CD4-positive, alpha-beta memory T cell (primary cell): Measurements from ENCODE around the gene VILL. TPM values are rescaled to one million over a fixed set of nuclear protein-coding genes. Genes with fewer than 3 reads are reported as not detected.
A peak's percentile ranks its signal among the peaks of the same experiment; 100 is the strongest.

Experiments
- CTCF ChIA-PET: fragments of 350-600 bp; sonication (Branson Sonifier 250); formaldehyde crosslinking; loops from one replicate; lab custom pipeline; 2021; ENCODE audit warnings: inconsistent platforms; ENCODE audit not compliant: partially characterized antibody; lab: Charles Lee
- POLR2A ChIA-PET: fragments of 350-600 bp; sonication (Branson Sonifier 250); formaldehyde crosslinking; loops from one replicate; lab custom pipeline; 2021; ENCODE audit not compliant: partially characterized antibody; lab: Charles Lee
- DNase-seq, 5 donors: peaks; one replicate each; pipeline versions ENCODE4 v3.0.0 to v3.0.0-alpha.2; 2020 to 2022; ENCODE audit warnings: mixed read lengths in 1 of 5
- H3K27ac ChIP-seq: one replicate; pipeline ENCODE4 v1.7.0; 2013; ENCODE audit warnings: low read depth, low read length
- H3K27me3 ChIP-seq: 2 replicates; pipeline ENCODE4 v1.7.0; 2013; ENCODE audit warnings: mild to moderate bottlenecking, low read length, moderate library complexity; ENCODE audit not compliant: insufficient read depth
- H3K36me3 ChIP-seq: 2 replicates; pipeline ENCODE4 v1.7.0; 2013; ENCODE audit warnings: mild to moderate bottlenecking, low read length, moderate library complexity; ENCODE audit not compliant: insufficient read depth
- H3K4me1 ChIP-seq: 2 replicates; pipeline ENCODE4 v1.7.0; 2013; ENCODE audit warnings: mild to moderate bottlenecking, low read length, moderate library complexity; ENCODE audit not compliant: insufficient read depth
- H3K4me3 ChIP-seq, 2 donors: one replicate each; pipeline ENCODE4 v1.7.0; 2013; ENCODE audit warnings: low read length in 2 of 2, mild to moderate bottlenecking in 1 of 2
- H3K9me3 ChIP-seq, 2 donors: one replicate each; pipeline ENCODE4 v1.7.0; 2013; ENCODE audit warnings: low read length in 2 of 2, control low read depth in 1 of 2; ENCODE audit not compliant: control insufficient read depth in 1 of 2
- H3K27ac Mint-ChIP-seq, 7 donors: one replicate each; pipeline ENCODE4 v1.8.0; 2020 to 2021; ENCODE audit warnings: mixed read lengths in 7 of 7, mild to moderate bottlenecking in 6 of 7, inconsistent platforms in 3 of 7, moderate library complexity in 3 of 7
- H3K27me3 Mint-ChIP-seq, 2 donors: one replicate each; pipeline ENCODE4 v1.8.0; 2020 to 2021; ENCODE audit warnings: mixed read lengths in 2 of 2
- H3K36me3 Mint-ChIP-seq, 2 donors: one replicate each; pipeline ENCODE4 v1.8.0; 2020 to 2021; ENCODE audit warnings: mixed read lengths in 2 of 2, inconsistent platforms in 1 of 2, mild to moderate bottlenecking in 1 of 2
- H3K4me1 Mint-ChIP-seq, 4 donors: one replicate each; pipeline ENCODE4 v1.8.0; 2020 to 2021; ENCODE audit warnings: mixed read lengths in 4 of 4, mild to moderate bottlenecking in 1 of 4
- H3K4me3 Mint-ChIP-seq, 8 donors: one replicate each; pipeline ENCODE4 v1.8.0; 2020 to 2021; ENCODE audit warnings: mixed read lengths in 8 of 8, mild to moderate bottlenecking in 7 of 8, moderate library complexity in 6 of 8, inconsistent platforms in 3 of 8
- H3K9me3 Mint-ChIP-seq, 8 donors: one replicate each; pipeline ENCODE4 v1.8.0; 2020 to 2021; ENCODE audit warnings: mixed read lengths in 8 of 8, mild to moderate bottlenecking in 5 of 8, inconsistent platforms in 3 of 8, moderate library complexity in 1 of 8
- intact Hi-C: fragments of 100-400 bp; cut with micrococcal nuclease; formaldehyde crosslinking; loops from one replicate; pipeline ENCODE4 v1.15.1; 2023
- polyA plus RNA-seq, 2 donors: library from polyadenylated mRNA; unstranded; fragments of 300-500 nt; fragmentation: Illumina TruSeq; gene quantifications; one replicate each; pipeline ENCODE4 v1.2.3, GENCODE V29; 2021
- total RNA-seq, 2 experiments: library from RNA; stranded (reverse); gene quantifications; one replicate each; pipeline ENCODE4 v1.2.3, GENCODE V29; 2021

Gene VILL
- total and polyA plus RNA-seq, 4 experiments from 2014 or later: 13.4 to 43.4 (median 29.8) TPM

DNA sequence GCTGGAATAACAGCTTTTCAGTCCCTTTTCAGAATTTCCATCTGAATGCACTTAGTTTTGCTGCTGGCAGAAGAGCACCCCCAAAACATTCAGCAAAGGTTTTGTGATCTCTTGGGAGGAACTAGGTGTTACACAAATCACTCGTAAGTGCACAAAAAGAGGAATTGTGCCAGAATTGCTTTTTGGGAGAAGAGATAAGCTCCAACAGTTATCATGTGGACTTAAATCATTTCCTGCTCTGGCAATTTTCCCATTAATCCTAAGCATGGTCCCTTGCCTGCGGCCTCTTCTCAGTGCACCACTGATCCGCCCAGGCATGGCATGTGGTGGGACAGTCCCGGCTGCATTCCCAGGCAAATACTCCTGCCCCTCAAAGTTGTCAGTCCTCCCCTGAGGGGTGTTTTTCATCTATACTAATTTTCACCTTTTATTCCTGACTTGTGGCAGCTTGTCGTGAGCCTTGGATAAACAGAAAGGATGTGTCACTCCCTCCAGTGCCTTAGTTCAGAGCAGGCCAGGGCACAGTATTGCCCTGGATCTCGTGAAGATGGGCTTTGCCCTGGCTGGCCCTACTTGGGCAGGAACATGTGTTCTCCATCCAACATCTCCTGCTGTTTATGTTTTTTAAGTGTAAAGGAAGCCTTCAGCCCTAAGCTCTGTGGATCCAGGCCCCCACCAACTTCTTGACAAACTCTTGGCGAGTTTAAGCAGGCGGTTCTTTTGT, 44.6 kb upstream of the VILL start:
- Mint-ChIP-seq H3K4me3 (no peak overlapping the region), H3K27me3 (no peaks in the 10 kb centered on the region), H3K9me3 (no peaks in the 10 kb centered on the region), H3K27ac (peak overlapping the region in 1 of 7 donors; percentile 30), H3K4me1 (no peaks in the 10 kb centered on the region), H3K36me3 (no peaks in the 10 kb centered on the region)
- Histone ChIP-seq H3K4me3 (no peak overlapping the region), H3K4me1 (no peaks in the 10 kb centered on the region), H3K9me3 (no peaks in the 10 kb centered on the region), H3K27ac (no peak overlapping the region), H3K36me3 (no peaks in the 10 kb centered on the region), H3K27me3 (no peaks in the 10 kb centered on the region)
- CTCF ChIA-PET: interaction anchor here (1.4 kb wide), 1 partner anchor 28 kb away, joined by 5 read pairs; no protein-coding TSS in a partner anchor
- intact Hi-C loops: no loop called here
- POLR2A ChIA-PET: no interaction called here
- no peak for DNase-seq

DNA sequence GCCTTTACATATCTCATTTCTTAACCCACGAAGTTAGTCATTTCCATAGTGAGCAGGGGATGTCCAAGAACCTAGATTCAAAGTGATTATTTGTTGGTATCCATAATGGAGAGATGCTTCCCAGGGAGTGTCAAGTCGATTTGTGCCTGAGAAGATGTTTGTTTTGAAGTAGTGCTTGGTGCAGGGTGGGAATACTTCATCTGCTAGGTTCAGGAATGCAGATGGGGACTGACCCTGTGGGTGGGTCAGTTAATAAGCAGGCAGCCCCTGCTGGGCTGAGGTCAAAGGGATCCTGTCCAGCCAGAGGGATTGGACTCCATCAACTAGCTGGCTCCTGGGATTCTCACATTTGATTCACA, 44.1 kb upstream of the VILL start:
- Mint-ChIP-seq H3K4me1 (no peaks in the 10 kb centered on the region), H3K27me3 (no peaks in the 10 kb centered on the region), H3K9me3 (no peaks in the 10 kb centered on the region), H3K27ac (peak overlapping the region in 1 of 7 donors; percentile 30), H3K36me3 (no peaks in the 10 kb centered on the region), H3K4me3 (no peak overlapping the region)
- H3K9me3 ChIP-seq: no peaks in the 10 kb centered on the region
- CTCF ChIA-PET: interaction anchor here (1.4 kb wide), 1 partner anchor 28 kb away, joined by 5 read pairs; no protein-coding TSS in a partner anchor
- no peak overlapping the region for H3K4me3 ChIP-seq
- no peaks in the 10 kb centered on the region for H3K36me3 ChIP-seq
- POLR2A ChIA-PET: no interaction called here
- DNase-seq: no peak
- no peaks in the 10 kb centered on the region for H3K27me3 ChIP-seq
- no peak overlapping the region for H3K27ac ChIP-seq
- no peaks in the 10 kb centered on the region for H3K4me1 ChIP-seq
- intact Hi-C loops: no loop called here

DNA sequence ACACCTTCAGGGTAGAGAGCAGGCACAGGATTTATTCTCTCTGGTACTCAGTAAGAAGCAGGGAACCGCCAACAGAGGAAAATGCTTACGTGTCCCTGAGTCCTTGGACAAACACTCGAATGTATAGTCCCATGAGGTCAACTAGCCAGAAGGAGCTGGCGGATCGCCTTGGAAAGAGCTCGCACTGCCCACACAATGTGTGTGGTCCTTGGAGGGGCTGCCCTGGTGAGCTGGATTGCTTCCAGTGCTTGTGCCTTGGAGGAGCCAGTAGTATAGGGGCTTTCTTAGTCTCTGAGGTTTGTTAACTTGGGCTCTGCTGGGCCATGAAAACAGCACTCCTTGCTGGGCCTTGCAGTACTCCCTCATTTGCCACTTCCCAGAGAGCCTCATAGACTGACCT, 40.7 kb upstream of the VILL start:
- intact Hi-C loops: no loop called here
- no peak overlapping the region for H3K27ac Mint-ChIP-seq
- H3K9me3 Mint-ChIP-seq: no peaks in the 10 kb centered on the region
- no peaks in the 10 kb centered on the region for H3K27me3 Mint-ChIP-seq
- H3K4me3 Mint-ChIP-seq: no peak overlapping the region
- H3K4me1 Mint-ChIP-seq: peaks cover 0 to 2% (median 0%) of the 10 kb centered on the region in 4 donors
- Histone ChIP-seq H3K27ac (no peak overlapping the region), H3K4me1 (no peaks in the 10 kb centered on the region), H3K4me3 (no peak overlapping the region), H3K27me3 (no peaks in the 10 kb centered on the region), H3K9me3 (no peaks in the 10 kb centered on the region), H3K36me3 (no peaks in the 10 kb centered on the region)
- no peak for DNase-seq
- H3K36me3 Mint-ChIP-seq: no peaks in the 10 kb centered on the region
- ChIA-PET CTCF (no interaction called here), POLR2A (no interaction called here)

DNA sequence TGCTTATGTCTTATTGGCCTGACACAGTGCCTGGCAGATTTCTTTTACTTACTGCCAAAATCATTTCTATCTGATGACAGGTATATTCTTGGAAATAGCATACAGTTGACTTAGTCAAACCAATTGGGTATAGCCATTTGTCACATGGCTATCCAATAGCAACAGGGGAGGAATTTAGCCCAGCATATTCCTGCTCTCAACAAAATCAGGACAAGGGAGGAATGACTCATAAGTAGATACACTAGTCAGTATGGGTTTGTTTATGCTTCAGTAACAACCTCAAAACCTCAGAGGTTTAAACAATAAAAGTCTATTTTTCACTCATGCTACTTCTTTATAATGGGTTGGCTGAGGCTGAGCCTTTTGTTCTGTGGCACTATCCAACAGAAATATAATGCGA, 38.0 kb upstream of the VILL start:
- CTCF ChIA-PET: interaction anchor here (0.9 kb wide), 1 partner anchor 8 kb away, joined by 3 read pairs; no protein-coding TSS in a partner anchor
- intact Hi-C loops: no loop called here
- no peak for DNase-seq
- POLR2A ChIA-PET: no interaction called here
- Histone ChIP-seq H3K4me1 (peaks cover 14% of the 10 kb centered on the region), H3K4me3 (no peak overlapping the region), H3K27ac (no peak overlapping the region), H3K27me3 (no peaks in the 10 kb centered on the region), H3K9me3 (no peaks in the 10 kb centered on the region), H3K36me3 (no peaks in the 10 kb centered on the region)
- H3K36me3 Mint-ChIP-seq: no peaks in the 10 kb centered on the region
- peak overlapping the region in 1 of 7 donors; percentile 32 for H3K27ac Mint-ChIP-seq
- H3K4me3 Mint-ChIP-seq: no peak overlapping the region
- H3K9me3 Mint-ChIP-seq: no peaks in the 10 kb centered on the region
- H3K4me1 Mint-ChIP-seq: peaks cover 11 to 24% (median 16%) of the 10 kb centered on the region in 4 donors
- H3K27me3 Mint-ChIP-seq: no peaks in the 10 kb centered on the region

DNA sequence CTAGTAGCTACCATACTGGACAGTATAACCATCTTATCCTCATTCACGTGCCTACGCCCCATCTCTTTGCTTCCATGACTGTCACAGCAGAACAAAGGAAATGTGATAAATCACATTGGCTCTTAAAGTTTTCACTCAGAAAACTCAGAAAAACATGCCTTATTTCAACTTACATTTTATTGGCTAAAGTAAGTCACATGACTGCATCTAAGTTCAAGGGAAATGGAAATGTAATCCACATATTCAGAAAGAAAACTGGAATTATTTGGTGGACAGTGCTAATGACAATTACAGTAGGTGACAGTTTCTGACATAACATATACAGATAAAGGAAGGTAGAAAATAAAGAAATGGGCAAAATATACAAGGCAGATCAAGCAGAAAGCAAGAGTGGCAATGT, 37.4 kb upstream of the VILL start:
- H3K4me3 Mint-ChIP-seq: no peak overlapping the region
- Histone ChIP-seq H3K9me3 (no peaks in the 10 kb centered on the region), H3K36me3 (no peaks in the 10 kb centered on the region), H3K4me3 (no peak overlapping the region), H3K27me3 (no peaks in the 10 kb centered on the region), H3K4me1 (peaks cover 15% of the 10 kb centered on the region), H3K27ac (no peak overlapping the region)
- intact Hi-C loops: no loop called here
- no peaks in the 10 kb centered on the region for H3K27me3 Mint-ChIP-seq
- POLR2A ChIA-PET: no interaction called here
- H3K27ac Mint-ChIP-seq: no peak overlapping the region
- H3K9me3 Mint-ChIP-seq: no peaks in the 10 kb centered on the region
- H3K36me3 Mint-ChIP-seq: no peaks in the 10 kb centered on the region
- peaks cover 13 to 30% (median 19%) of the 10 kb centered on the region in 4 donors for H3K4me1 Mint-ChIP-seq
- DNase-seq: no peak
- CTCF ChIA-PET: no interaction called here

DNA sequence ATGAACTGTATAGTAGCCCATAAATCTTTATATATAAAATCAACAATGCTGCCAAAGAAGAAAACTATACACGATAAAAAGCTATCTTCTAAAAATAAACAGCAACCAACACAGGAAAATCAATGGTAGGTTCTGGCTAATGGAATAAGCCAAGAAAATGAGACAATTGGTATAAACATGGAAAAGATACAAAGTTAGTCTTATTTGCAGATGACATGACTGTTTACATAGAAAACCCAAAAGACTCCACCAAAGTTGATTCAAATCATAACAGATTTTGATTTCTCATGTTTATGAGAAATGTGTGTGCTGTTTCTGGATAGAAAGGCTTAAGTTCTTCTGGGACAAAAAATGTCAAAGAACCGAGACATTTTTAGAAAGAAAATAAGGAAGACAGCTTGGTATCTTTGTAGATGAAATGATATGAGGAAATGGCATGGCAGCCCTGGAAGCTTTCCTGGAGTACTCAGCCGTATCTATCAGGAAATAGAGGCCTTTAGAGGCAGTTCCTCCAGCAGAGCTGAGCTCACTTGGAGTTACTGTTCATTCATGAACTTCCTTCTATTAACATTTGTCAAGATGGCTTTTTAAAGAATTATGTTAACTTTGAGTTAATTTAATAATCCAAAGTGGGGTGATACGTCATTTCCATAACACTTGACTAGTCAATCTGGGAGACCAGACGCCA, 36.7 kb upstream of the VILL start:
- no peaks in the 10 kb centered on the region for H3K9me3 Mint-ChIP-seq
- intact Hi-C loops: no loop called here
- H3K27ac Mint-ChIP-seq: peak overlapping the region in 1 of 7 donors; percentile 13
- H3K27ac ChIP-seq: no peak overlapping the region
- H3K36me3 ChIP-seq: no peaks in the 10 kb centered on the region
- no peaks in the 10 kb centered on the region for H3K27me3 ChIP-seq
- ChIA-PET CTCF (interaction anchor here (1.7 kb wide), 1 partner anchor 11 kb away, joined by 5 read pairs; no protein-coding TSS in a partner anchor), POLR2A (no interaction called here)
- DNase-seq: no peak
- H3K4me1 ChIP-seq: peaks cover 15% of the 10 kb centered on the region
- H3K4me3 Mint-ChIP-seq: no peak overlapping the region
- no peaks in the 10 kb centered on the region for H3K27me3 Mint-ChIP-seq
- H3K9me3 ChIP-seq: no peaks in the 10 kb centered on the region
- H3K4me3 ChIP-seq: no peak overlapping the region
- no peaks in the 10 kb centered on the region for H3K36me3 Mint-ChIP-seq
- peaks cover 13 to 30% (median 19%) of the 10 kb centered on the region in 4 donors for H3K4me1 Mint-ChIP-seq

DNA sequence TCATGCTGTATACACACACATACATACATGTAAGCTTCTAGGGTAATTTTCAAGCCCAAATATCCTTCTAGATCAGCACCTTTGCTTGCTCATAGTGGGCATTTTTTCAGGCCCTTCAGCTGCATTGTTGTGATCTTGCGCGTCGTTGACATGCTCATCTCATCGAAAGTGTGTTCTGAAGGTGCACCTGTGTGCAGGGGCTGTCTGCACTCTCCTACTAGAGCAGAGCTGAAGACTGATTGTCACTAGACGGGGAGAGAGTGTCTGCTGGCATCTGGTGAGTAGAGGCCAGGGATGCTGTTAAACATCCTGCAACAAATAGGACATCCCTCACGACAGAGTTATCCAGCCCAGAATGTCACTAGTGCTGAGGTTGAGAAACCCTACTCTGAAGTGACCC, 35.7 kb upstream of the VILL start:
- no peaks in the 10 kb centered on the region for H3K27me3 ChIP-seq
- intact Hi-C loops: no loop called here
- Mint-ChIP-seq H3K27me3 (no peaks in the 10 kb centered on the region), H3K4me1 (peaks cover 13 to 30% (median 19%) of the 10 kb centered on the region in 4 donors), H3K36me3 (no peaks in the 10 kb centered on the region), H3K4me3 (no peak overlapping the region), H3K27ac (peak overlapping the region in 1 of 7 donors; percentile 25), H3K9me3 (no peaks in the 10 kb centered on the region)
- no peak overlapping the region for H3K27ac ChIP-seq
- ChIA-PET CTCF (interaction anchor here (1.4 to 2.7 kb wide), 4 partner anchors 10 to 100 kb away, joined by 3 to 13 read pairs (median 6); no protein-coding TSS in a partner anchor), POLR2A (no interaction called here)
- H3K9me3 ChIP-seq: no peaks in the 10 kb centered on the region
- peaks cover 15% of the 10 kb centered on the region for H3K4me1 ChIP-seq
- H3K36me3 ChIP-seq: no peaks in the 10 kb centered on the region
- no peak overlapping the region for H3K4me3 ChIP-seq
- DNase-seq: no peak
